Measurements from ENCODE around the gene LNX1.

Gene LNX1

GRCh38 chr4:53534684-53535083 is 56.6 kb downstream of the LNX1 start:
- Histone ChIP-seq H3K4me3 (replicated peaks; ENCODE audit: insufficient read depth, low read length) (no peak overlapping the region), H3K27me3 (ENCODE audit: insufficient read depth, poor library complexity, severe bottlenecking) (peaks cover 2% of the 10 kb centered on the region), H3K27ac (replicated peaks) (no peak overlapping the region)
- no peak for DNase-seq (ENCODE audit: low read depth in 1 of 2, low spot score in 1 of 2)
- no peak for TF ChIP-seq POLR2AphosphoS5 (IDR thresholded peaks at IDR 0.05; ENCODE audit: low read depth)
- no peak for TF ChIP-seq SPI1 (IDR thresholded peaks at IDR 0.05; ENCODE audit: borderline replicate concordance, low read depth)
- no peak for TF ChIP-seq CTCF (IDR thresholded peaks at IDR 0.05; ENCODE audit: insufficient read depth, low read length)
- TF ChIP-seq GABPA (IDR thresholded peaks at IDR 0.05; ENCODE audit: low read depth) = no peak
- TF ChIP-seq REST (IDR thresholded peaks at IDR 0.05; ENCODE audit: insufficient replicate concordance, low read depth) = no peak

- Histone ChIP-seq H3K27me3 (ENCODE audit: insufficient read depth, poor library complexity, severe bottlenecking) (peaks cover 2% of the 10 kb centered on the region), H3K27ac (replicated peaks) (no peak overlapping the region), H3K4me3 (replicated peaks; ENCODE audit: insufficient read depth, low read length) (no peak overlapping the region)
- no peak for DNase-seq (ENCODE audit: low read depth in 1 of 2, low spot score in 1 of 2)
- TF ChIP-seq CTCF (IDR thresholded peaks at IDR 0.05; ENCODE audit: insufficient read depth, low read length) (no peak), SPI1 (IDR thresholded peaks at IDR 0.05; ENCODE audit: borderline replicate concordance, low read depth) (no peak), REST (IDR thresholded peaks at IDR 0.05; ENCODE audit: insufficient replicate concordance, low read depth) (no peak), GABPA (IDR thresholded peaks at IDR 0.05; ENCODE audit: low read depth) (no peak), POLR2AphosphoS5 (IDR thresholded peaks at IDR 0.05; ENCODE audit: low read depth) (no peak)
These were observed 58.8 kb downstream of the LNX1 start for GRCh38 chr4:53532521-53532920.

- H3K4me3 ChIP-seq (replicated peaks; ENCODE audit: insufficient read depth, low read length) = no peak overlapping the region
- DNase-seq (ENCODE audit: low read depth in 1 of 2, low spot score in 1 of 2) = no peak
- H3K27ac ChIP-seq (replicated peaks) = no peak overlapping the region
- H3K27me3 ChIP-seq (ENCODE audit: insufficient read depth, poor library complexity, severe bottlenecking) = peaks cover 2% of the 10 kb centered on the region
- TF ChIP-seq CTCF (IDR thresholded peaks at IDR 0.05; ENCODE audit: insufficient read depth, low read length) (no peak), SPI1 (IDR thresholded peaks at IDR 0.05; ENCODE audit: borderline replicate concordance, low read depth) (no peak), REST (IDR thresholded peaks at IDR 0.05; ENCODE audit: insufficient replicate concordance, low read depth) (no peak), POLR2AphosphoS5 (IDR thresholded peaks at IDR 0.05; ENCODE audit: low read depth) (no peak), GABPA (IDR thresholded peaks at IDR 0.05; ENCODE audit: low read depth) (no peak)
These were observed 59.6 kb downstream of the LNX1 start for GRCh38 chr4:53531585-53532224.

Measured in HL-60 (cell line).